Testis (tissue), 5 donors: Measurements from ENCODE around the gene IFT25. TPM values are rescaled to one million over a fixed set of nuclear protein-coding genes. Genes with fewer than 3 reads are reported as not detected.
A peak's percentile ranks its signal among the peaks of the same experiment; 100 is the strongest.
"Not testable (repeated sequence)": the region's sequence is repeated elsewhere in the genome, so short reads cannot be mapped to it uniquely, and the experiment has no call there.

Experiments used
- DNase-seq: peaks from one replicate; pipeline ENCODE4 v3.0.0-alpha.2; 2019
- H3K27ac ChIP-seq, 2 donors: fragments of 200-600 bp; sonication (generic); one replicate each; pipeline ENCODE4 v1.5.1; 2019
- H3K27me3 ChIP-seq: fragments of 200-600 bp; sonication (generic); one replicate; pipeline ENCODE4 v1.5.1; 2019
- H3K36me3 ChIP-seq: fragments of 200-600 bp; sonication (generic); one replicate; pipeline ENCODE4 v1.5.1; 2017; ENCODE audit warnings: low read depth; ENCODE audit errors: missing control alignments
- H3K4me1 ChIP-seq: fragments of 200-600 bp; sonication (generic); one replicate; pipeline ENCODE4 v1.5.1; 2019
- H3K4me3 ChIP-seq, 2 donors: fragments of 200-600 bp; sonication (generic); one replicate each; pipeline ENCODE4 v1.5.1; 2017 to 2019
- H3K9me3 ChIP-seq: fragments of 200-600 bp; sonication (generic); one replicate; pipeline ENCODE4 v1.5.1; 2017
- CTCF ChIP-seq, 3 experiments: fragments of 450-650 bp in 2 of 3; fragments of 200-600 bp in 1 of 3; sonication (generic) in 1 of 3; IDR thresholded peaks; one replicate each; pipeline ENCODE4 v1.5.1; 2016 to 2019; ENCODE audit warnings: antibody characterized with exemption in 3 of 3, mild to moderate bottlenecking in 2 of 3, moderate library complexity in 1 of 3
- POLR2A ChIP-seq: fragments of 450-650 bp; IDR thresholded peaks from one replicate; pipeline ENCODE4 v1.6.1; 2017; ENCODE audit warnings: antibody characterized with exemption, mild to moderate bottlenecking, moderate library complexity
- WGBS, 2 donors: methylation state at CpG; one replicate each; pipeline ENCODE4 v1.1.5; 2018; 5-methylcytosine and 5-hydroxymethylcytosine counted together
- intact Hi-C: fragments of 100-400 bp; cut with DNase I; formaldehyde crosslinking; loops from one replicate; pipeline ENCODE4 v1.15.1; 2023; ENCODE audit warnings: low total_unique reads
- long read RNA-seq, 2 donors: transcript quantifications; one replicate each; lab custom pipeline, GENCODE V29; 2026
- polyA plus RNA-seq: library from polyadenylated mRNA; stranded (reverse); fragments of 350-450 nt; fragmentation: Illumina TruSeq; extraction: RNeasy Lipid Tissue Mini Kit (QIAGEN cat#74804); gene quantifications from one replicate; pipeline ENCODE4 v1.2.3, GENCODE V29; 2014; ENCODE audit warnings: low read depth, low replicate concordance; ENCODE audit not compliant: insufficient read depth
- total RNA-seq, 2 donors: library from RNA; depleted of rRNA; stranded (reverse); fragments of >200 nt; gene quantifications; one replicate each; pipeline ENCODE4 v1.2.3, GENCODE V29; 2016

IFT25 gene
- total RNA-seq (10 to 100 TPM; 28.1 to 43.7 TPM), polyA plus RNA-seq (34.1 TPM)
- long read RNA-seq, donor 1, transcript HSPB11-201 (6 exons, 915 nt) = major isoform, 23 of 38 reads
- long read RNA-seq, donor 1, partial matches to known transcripts = 0 of 38 reads
- long read RNA-seq, donor 1, other reads (novel, unspliced or antisense) = 10 of 38 reads
- long read RNA-seq, donor 2, transcript HSPB11-201 (6 exons, 915 nt) = major isoform, 18 of 32 reads
- long read RNA-seq, donor 2, partial matches to known transcripts = 6 of 32 reads
- long read RNA-seq, donor 2, other reads (novel, unspliced or antisense) = 7 of 32 reads

GRCh38 chr1:53945433-53946251 is at the start of gene IFT25:
TSS of gene IFT25 (minus strand) at chr1:53945699. CDS start at chr1:53940082, 5,617 bp downstream.
- DNase-seq = peak; percentile 98
- Histone ChIP-seq H3K27me3 (no peaks in the 10 kb centered on the region), H3K4me1 (peaks cover 24% of the 10 kb centered on the region), H3K9me3 (no peaks in the 10 kb centered on the region), H3K4me3 (peak within 1 kb of the TSS; percentile 93 to 97), H3K27ac (peak within 1 kb of the TSS; percentile 93 to 95), H3K36me3 (no peaks in the 10 kb centered on the region)
- intact Hi-C loops = no loop called here
- 1% methylated on average over 26 to 82 of the region's 90 CpGs for WGBS, 2 donors
- TF ChIP-seq CTCF (IDR thresholded peaks at IDR 0.05) = no peak
- peak; percentile 70 for TF ChIP-seq POLR2A

DNA sequence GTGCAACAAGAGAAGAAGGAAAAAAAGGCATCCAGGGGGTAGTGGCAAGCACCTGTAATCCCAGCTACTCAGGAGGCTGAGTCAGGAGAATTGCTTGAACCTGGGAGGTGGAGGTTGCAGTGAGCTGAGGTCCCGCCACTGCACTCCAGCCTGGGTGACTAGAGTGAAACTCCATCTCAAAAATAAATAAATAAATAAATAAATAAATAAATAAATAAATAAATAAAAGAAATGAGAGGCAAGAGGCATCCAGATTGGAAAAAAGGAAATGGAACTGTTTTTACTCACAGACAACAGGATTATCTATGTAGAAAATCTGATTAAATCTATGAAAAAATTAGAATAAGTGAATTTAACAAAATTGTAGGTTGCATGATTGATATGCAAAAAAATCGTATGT is 49.0 kb upstream of the IFT25 start:
- DNase-seq, H3K36me3 ChIP-seq, H3K4me1 ChIP-seq, H3K9me3 ChIP-seq, H3K4me3 ChIP-seq, intact Hi-C loops, H3K27ac ChIP-seq, H3K27me3 ChIP-seq: not testable (repeated sequence)
- WGBS, 2 donors = 95 to 97% methylated on average over 2 of the region's 2 CpGs

DNA sequence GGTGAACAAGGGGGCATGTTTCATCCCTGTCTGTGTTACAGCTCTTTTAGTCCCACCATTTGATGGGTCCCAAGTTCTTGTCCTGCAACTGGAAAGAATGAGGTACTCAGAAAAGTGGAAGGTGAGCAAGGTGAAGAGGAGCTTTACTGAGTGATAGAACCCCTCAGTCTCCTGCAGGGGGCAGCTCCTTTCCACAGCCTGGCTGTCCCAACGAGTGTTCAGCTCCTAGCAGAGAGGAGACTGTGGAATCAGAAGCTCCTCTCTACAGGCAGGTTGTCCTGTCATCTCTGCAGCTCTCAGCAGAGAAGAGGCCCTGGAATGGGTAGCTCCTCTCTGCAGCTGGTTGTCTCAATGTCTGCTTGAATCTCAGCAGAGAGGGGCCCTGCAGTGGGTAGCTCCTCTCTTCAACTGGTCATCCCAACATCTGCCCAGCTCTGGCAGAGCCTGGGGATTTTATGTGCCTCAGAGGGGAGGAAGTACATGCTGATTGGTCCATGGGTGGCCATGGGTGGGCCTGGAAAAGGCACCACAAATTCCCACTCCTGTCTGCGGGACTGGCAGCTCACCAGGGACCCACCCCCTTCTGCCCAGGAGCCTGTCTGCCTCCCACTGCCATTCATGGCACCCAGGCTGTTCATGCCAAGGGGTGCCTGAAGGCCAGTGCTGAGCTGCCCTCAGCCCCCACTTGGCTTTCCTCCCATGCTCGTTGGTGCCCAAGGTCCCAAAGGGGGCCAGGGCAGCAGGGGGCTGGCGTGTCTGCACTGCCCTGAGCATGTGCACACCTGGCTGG is 46.8 kb upstream of the IFT25 start:
- DNase-seq = no peak
- 64 to 78% methylated on average over 3 to 4 of the region's 4 CpGs for WGBS, 2 donors
- Histone ChIP-seq H3K9me3 (no peaks in the 10 kb centered on the region), H3K36me3 (no peaks in the 10 kb centered on the region), H3K4me1 (no peaks in the 10 kb centered on the region), H3K27me3 (no peaks in the 10 kb centered on the region), H3K4me3 (no peak overlapping the region), H3K27ac (no peak overlapping the region)
- TF ChIP-seq CTCF (IDR thresholded peaks at IDR 0.05) (no peak), POLR2A (no peak)
- intact Hi-C loops = no loop called here

DNA sequence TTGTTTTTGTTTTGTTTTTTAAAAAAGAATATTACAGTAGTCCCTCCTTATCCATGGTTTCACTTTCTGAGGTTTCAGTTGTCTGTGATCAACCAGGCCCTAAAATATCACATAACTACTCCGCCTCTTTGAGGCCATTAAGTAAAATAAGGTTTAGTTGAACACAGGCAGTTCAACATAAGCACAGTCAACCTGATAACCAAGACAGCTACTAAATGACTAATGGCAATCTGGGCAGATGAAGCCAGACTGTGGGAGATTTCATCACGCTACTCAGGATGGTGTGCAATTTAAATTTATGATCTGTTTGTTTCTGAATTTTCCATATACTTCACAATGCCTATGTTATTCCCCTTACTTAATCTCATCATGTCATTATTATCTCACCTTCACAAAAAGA is 42.4 kb upstream of the IFT25 start:
- TF ChIP-seq CTCF (IDR thresholded peaks at IDR 0.05) = no peak
- no peak for TF ChIP-seq POLR2A
- no peaks in the 10 kb centered on the region for H3K9me3 ChIP-seq
- no peak overlapping the region for H3K4me3 ChIP-seq
- intact Hi-C loops = no loop called here
- H3K27ac ChIP-seq = no peak overlapping the region
- 96% methylated on average over 2 of the region's 2 CpGs for WGBS, 2 donors
- no peaks in the 10 kb centered on the region for H3K27me3 ChIP-seq
- no peaks in the 10 kb centered on the region for H3K4me1 ChIP-seq
- H3K36me3 ChIP-seq = no peaks in the 10 kb centered on the region
- DNase-seq = no peak

DNA sequence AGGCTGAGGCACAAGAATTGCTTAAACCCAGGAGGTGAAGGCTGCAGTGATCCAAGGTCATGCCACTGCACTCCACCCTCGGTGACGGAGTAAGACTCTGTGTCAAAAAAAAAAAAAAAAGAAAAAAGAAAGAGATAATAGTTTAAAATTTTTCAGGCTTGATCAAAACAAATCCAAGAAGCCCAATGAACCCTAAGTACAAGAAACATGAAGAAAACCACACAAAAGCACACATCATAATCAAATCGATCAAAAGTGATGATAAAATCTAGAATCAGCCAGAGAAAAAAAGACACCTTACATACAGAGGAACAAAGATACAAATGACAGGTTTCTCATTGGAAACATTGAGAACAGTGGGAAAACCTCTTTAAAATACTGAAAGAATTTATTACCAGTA is 41.0 kb upstream of the IFT25 start:
- peaks cover 12% of the 10 kb centered on the region for H3K4me1 ChIP-seq
- H3K9me3 ChIP-seq = no peaks in the 10 kb centered on the region
- no peak overlapping the region for H3K4me3 ChIP-seq
- no peak for DNase-seq
- no peak for TF ChIP-seq CTCF (IDR thresholded peaks at IDR 0.05)
- no peak for TF ChIP-seq POLR2A
- intact Hi-C loops = no loop called here
- H3K27ac ChIP-seq = no peak overlapping the region
- no peaks in the 10 kb centered on the region for H3K36me3 ChIP-seq
- H3K27me3 ChIP-seq = no peaks in the 10 kb centered on the region
- 82 to 85% methylated on average over 3 of the region's 3 CpGs for WGBS, 2 donors
